ENCODE measurements around the gene MN1.

MN1 gene

DNA sequence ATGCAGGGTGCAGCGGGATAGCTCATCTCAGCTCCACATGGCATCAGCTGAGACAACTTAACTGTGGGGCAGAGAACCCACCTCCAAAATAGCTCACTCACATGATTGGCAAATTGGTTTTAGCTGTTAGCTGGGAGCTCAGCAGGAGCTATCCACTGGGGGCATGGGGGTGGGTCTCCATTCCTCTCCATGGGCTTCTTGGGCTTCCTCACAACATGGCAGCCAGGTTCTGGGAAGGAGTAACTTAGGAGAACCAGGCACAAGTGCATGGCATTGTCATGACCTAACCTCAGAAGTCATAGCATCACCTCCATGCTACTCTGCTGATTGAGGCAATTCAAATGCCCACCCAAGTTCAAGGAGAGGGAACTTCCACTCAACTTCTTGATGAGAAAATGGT lies 85.5 kb downstream of the MN1 start:
- DNase-seq (ENCODE audit: low read depth in 2 of 2): no peak

DNA sequence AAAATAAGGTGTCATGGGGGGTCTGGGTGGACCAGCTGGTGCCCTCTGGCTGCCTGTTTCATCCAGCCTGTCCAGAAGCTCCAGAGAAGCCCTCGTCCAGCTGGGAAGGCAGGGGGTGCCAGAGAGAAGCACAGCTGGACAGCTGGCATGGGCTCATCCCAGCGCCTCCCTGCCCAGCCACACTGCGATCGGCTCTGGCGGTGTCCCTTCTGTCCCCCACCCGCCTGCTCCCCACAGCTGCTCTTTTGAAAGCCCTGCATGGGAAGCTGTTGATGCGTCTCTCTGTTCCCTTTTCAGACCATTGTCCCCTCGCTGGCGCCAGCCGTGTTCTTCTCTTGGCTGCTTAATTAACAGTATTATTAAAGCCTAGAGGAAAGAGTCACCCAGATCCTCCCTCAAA lies 86.5 kb downstream of the MN1 start:
- no peak for DNase-seq (ENCODE audit: low read depth in 2 of 2)

DNA sequence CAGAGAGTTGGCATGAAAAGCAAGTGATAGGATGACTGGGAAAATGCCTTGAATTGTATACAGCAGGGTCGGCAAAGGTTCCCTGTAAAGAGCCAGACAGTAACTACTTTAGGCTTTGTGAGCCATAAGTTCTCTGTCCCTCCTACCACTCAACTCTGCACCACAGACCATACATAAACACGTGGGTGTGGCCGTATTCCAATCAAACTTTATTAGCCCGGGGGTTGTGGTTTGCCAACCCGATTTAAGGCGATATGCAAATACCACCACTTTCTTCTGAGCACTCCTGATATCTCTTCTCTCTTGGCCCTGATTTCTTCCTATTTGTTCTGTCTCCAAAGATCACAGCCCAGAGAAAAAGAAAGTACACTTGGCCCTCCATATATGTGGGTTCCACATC lies 87.5 kb downstream of the MN1 start:
- DNase-seq (ENCODE audit: low read depth in 2 of 2): no peak

DNA sequence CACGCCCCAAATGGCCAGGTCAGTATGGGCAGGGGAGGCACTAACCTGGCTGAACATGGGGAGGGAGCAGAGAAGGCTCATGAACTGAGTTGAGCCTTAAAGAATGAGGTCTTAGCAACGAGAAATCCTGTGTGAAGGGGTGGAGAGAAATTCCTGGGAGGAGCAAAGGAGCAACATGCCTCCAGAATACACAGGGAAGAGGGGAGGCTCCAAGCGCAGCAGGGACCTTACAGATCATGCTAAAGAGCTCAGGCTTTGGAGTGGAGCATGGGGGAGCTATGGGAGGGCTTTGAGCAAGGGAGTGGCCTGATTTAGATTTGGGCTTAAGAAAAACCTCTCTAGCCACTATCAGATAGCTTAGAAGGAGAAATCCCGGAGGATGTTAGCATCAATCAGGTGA lies 88.1 kb downstream of the MN1 start:
- no peak for DNase-seq (ENCODE audit: low read depth in 2 of 2)

DNA sequence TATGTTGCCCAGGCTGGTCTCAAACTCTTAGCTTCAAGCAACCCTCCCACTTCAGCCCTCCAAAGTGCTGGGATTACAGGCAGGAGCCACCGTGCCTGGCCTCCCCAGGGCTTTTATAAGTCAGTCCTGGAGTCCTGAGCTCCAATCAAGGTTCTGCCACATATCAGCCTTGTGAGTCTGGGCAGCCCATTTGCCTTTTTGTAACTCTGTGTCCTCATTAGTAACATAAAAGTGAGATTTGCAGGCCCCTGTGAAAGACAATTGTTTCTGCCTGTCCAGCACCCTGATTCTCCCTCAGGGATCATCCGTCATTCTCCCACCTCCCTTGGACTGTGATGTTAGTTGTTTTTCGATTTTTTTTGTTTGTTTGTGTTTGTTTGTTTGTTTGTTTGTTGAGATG lies 89.8 kb downstream of the MN1 start:
- DNase-seq (ENCODE audit: low read depth in 2 of 2): no peak

DNA sequence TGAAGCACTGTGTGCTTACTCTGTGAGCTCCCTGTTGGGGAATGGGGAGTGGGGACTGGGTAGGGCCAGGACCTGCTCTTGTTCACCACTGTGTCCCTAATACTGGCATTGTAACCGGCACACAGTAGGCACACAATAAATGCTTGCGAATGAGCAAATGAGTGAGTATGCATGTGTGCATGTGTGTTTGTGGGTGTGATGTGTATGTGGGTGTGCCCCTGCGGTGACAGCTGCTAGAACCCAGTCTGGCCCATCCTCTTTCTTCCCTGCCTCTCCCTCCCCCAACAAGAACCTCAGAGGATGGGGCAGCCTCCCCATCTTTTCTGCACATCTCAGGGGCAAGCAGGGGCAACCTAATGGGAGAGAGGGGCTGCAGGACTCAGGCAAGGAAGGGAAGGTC lies 90.5 kb downstream of the MN1 start:
- no peak for DNase-seq (ENCODE audit: low read depth in 2 of 2)

DNA sequence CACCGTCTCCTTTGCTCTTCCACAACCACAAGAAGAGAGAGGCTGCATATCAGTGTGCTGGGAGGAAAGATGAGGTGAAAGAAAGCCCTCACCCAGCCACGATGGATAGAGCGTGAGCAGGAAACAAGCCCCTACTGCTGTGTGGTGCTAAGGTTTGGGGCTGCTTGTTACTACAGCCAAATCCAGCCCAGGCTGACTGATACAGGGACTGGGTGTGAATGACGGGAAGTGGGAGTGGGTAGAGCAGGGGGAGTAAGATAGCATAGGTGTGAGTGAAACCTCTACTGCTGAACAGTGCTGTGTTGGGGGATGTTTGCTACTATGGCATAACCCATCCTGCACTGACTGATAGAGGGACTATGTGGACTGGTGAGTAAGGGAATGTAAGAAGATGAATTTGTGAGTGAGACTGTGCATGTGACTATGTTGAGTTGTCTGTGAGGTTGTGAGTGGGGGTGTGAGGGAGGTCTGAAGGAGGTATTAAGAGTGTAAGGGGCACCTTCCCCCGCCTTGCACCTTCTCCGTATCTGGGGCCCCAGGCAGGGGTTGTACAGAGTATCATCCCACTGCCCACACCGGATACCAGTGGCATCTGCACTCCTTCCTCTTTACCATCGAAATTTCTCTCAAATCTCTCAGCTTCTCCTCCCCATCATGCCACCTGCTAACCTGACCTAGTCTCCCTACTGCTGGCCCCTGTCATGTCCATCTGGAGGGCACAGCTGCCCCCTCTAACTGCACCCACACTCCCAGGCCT lies 91.5 kb downstream of the MN1 start:
- DNase-seq (ENCODE audit: low read depth in 2 of 2): no peak

DNA sequence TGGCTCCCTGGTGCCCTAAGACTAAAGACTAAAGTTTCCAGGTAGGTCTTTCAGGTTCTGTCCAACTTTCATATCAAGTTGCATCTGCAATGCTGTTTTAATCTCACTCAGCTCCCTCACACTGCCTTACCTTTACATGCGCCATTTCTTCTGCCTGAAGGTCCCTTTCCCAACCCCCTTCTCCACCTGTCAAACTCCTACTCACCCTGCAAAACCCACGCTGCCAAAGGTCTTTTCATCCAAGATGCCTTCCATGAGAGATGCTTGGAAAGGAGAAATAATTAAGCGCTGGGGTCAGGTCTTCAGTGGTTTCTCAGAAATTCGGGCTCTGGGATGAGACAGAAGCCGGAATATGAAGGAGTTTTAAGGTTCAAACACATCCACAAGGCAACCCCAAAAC lies 95.1 kb downstream of the MN1 start:
- no peak for DNase-seq (ENCODE audit: low read depth in 2 of 2)

DNA sequence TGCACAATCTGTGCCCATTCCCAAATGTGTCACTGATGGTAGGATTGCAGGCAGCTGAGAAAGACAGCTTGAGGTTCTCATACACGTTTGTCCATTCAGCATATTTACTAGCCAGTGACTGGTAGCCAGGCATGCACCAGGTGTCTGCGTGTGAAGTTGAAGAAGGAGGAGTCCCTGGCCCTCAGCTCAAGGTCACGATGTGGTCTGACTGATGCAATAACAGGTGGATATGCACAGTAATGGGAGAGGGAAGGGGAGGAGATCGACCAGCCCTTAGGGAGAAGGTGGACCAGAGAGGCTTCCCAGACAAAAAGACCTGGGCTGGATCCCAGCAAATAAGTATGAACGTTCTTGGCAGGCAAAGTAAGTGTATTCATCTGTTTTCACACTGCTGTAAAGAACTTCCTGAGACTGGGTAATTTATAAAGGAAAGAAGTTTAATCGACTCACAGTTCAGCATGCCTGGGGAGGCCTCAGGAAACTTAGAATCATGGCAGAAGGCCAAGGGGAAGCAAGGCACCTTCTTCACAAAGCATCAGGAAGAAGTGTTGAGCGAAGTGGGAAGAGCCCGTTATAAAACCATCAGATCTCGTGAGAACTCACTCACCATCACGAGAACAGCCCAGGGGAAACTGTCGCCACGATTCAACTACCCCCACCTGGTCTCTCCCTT lies 96.0 kb downstream of the MN1 start:
- no peak for DNase-seq (ENCODE audit: low read depth in 2 of 2)

DNA sequence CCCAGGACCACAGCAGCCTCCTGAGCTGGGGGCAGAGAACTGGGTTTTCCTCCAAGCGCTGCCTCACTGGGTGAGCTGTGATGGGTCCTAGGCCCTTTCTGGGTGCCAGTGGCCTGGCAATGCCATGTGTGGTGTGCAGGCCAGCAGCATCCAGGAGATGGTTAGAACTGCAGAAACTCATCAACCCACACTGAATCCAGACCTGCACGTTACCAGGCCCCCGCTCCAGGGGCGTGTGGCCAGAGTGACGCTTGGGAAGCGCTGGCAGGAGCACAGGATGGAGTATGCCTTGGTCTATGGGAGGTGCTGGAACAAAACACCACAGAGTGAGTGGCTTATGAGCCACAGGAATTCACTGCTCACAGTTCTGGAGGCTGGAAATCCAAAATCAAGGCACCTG lies 97.0 kb downstream of the MN1 start:
- no peak for DNase-seq (ENCODE audit: low read depth in 2 of 2)

DNA sequence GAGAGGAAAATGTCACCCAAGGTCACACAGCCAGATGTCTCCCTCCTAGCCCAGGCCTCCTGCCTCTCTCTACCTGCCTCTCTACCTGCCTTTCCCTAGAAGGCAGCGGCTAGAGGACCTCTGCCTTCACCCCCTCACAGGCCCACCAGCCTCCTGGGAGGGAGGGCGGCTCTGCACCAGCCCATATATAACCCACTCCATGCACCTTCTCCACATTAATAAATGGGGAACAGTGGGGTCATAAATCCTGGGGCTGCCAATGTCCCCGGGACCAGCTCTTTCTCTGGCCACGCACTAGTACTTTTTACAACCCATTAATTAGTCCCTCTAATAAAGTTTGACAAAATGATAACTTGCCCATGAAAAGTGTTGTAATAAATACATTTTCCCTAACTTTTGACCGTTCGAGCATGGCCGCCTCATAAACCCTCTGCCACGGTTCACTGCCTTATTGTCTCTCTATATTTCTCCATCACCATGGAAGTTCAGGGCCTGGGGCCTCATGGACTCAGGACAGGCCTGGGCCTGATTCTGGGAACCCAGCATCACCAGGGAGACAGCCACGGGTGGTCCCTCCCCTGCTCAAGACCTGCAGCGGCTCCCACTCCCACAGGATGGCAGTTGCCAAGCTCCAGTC lies 102.1 kb downstream of the MN1 start:
- no peak for DNase-seq (ENCODE audit: low read depth in 2 of 2)

DNA sequence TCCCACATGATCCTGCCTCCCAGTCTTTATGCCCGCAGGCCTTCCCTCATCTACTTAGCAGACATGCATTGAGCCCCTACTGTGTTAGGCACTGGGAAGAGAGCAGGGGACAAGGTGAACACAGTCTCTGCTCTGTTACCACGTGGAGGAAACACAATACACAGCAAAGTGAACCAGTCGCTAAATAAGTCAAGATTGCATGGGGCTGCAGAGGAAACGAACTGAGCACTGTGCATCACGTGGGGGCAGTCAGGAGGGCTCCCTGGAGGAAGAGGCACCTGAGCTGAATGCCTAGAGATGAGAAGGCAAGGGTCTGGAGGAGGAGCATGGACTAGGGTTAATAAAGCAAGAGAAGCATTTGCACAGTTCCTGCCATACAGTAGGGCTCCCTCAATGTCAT lies 102.7 kb downstream of the MN1 start:
- no peak for DNase-seq (ENCODE audit: low read depth in 2 of 2)
